ENCODE results near the gene PSME2.

PSME2 gene

GRCh38 chr14:24151404-24152080, 5.1 kb upstream of the PSME2 start:
- ChIA-PET CTCF (interaction anchor here (1.0 to 12.0 kb wide), 6 partner anchors 10 to 43 kb away, joined by 3 to 154 read pairs (median 4); partner anchors contain the start of genes EMC9, IRF9 and PSME1), POLR2A (interaction anchor here (1.3 to 1.4 kb wide), 2 partner anchors 10 to 12 kb away, joined by 5 to 7 read pairs; partner anchors contain the start of gene IRF9)
- no peak for TF ChIP-seq CTCF (IDR thresholded peaks at IDR 0.05; ENCODE audit: control extremely low read depth, extremely low read depth, low read depth, missing control alignments)
- DNase-seq (ENCODE audit: extremely low spot score), result no peak

- ChIA-PET POLR2A (interaction anchor here (1.3 to 1.4 kb wide), 2 partner anchors 10 to 11 kb away, joined by 5 to 7 read pairs; partner anchors contain the start of gene IRF9), CTCF (interaction anchor here (1.0 to 12.0 kb wide), 6 partner anchors 10 to 42 kb away, joined by 3 to 154 read pairs (median 4); partner anchors contain the start of genes EMC9, IRF9 and PSME1)
- TF ChIP-seq CTCF (IDR thresholded peaks at IDR 0.05; ENCODE audit: control extremely low read depth, extremely low read depth, low read depth, missing control alignments), result no peak
Observed at GRCh38 chr14:24150993-24151392, 4.6 kb upstream of the PSME2 start.

GRCh38 chr14:24150567-24150966, 4.2 kb upstream of the PSME2 start:
- CTCF ChIA-PET, result interaction anchor here (0.8 to 12.0 kb wide), 4 partner anchors 12 to 60 kb away, joined by 3 to 154 read pairs (median 6); partner anchors contain the start of genes DCAF11 and IRF9
- DNase-seq (ENCODE audit: extremely low spot score), result no peak
- TF ChIP-seq CTCF (IDR thresholded peaks at IDR 0.05; ENCODE audit: control extremely low read depth, extremely low read depth, low read depth, missing control alignments), result no peak
- POLR2A ChIA-PET, result interaction anchor here (1.4 kb wide), 1 partner anchor 11 kb away, joined by 7 read pairs; no protein-coding TSS in a partner anchor

More at GRCh38 chr14:24150993-24151392, 4.6 kb upstream of the PSME2 start:
- no peak for DNase-seq (ENCODE audit: extremely low spot score)

- ChIA-PET CTCF (interaction anchor here (0.8 to 12.0 kb wide), 4 partner anchors 13 to 60 kb away, joined by 3 to 154 read pairs (median 6); partner anchors contain the start of genes DCAF11 and IRF9), POLR2A (interaction anchor here (0.9 to 1.4 kb wide), 2 partner anchors 11 to 12 kb away, joined by 3 to 7 read pairs; no protein-coding TSS in a partner anchor)
- no peak for TF ChIP-seq CTCF (IDR thresholded peaks at IDR 0.05; ENCODE audit: control extremely low read depth, extremely low read depth, low read depth, missing control alignments)
- DNase-seq (ENCODE audit: extremely low spot score), result no peak
Observed at GRCh38 chr14:24150061-24150460, 3.7 kb upstream of the PSME2 start.

GRCh38 chr14:24149302-24149969, 3.0 kb upstream of the PSME2 start:
- ChIA-PET POLR2A (interaction anchor here (0.9 kb wide), 1 partner anchor 13 kb away, joined by 3 read pairs; no protein-coding TSS in a partner anchor), CTCF (interaction anchor here (1.1 to 12.0 kb wide), 5 partner anchors 13 to 41 kb away, joined by 3 to 154 read pairs (median 7); partner anchors contain the start of genes DCAF11, IRF9 and NRL)
- no peak for TF ChIP-seq CTCF (IDR thresholded peaks at IDR 0.05; ENCODE audit: control extremely low read depth, extremely low read depth, low read depth, missing control alignments)
- DNase-seq (ENCODE audit: extremely low spot score), result no peak
